IMR-90 (cell line): ENCODE data around the gene STK36. TPM values are rescaled to one million over a fixed set of nuclear protein-coding genes. Genes with fewer than 3 reads are reported as not detected.

Source experiments
- ATAC-seq: fragments of 200-7000 bp; cut with Tn5 transposase; 2 replicates; pipeline ENCODE4 v1.9.1; 2020; ENCODE audit warnings: low read depth, mild to moderate bottlenecking, moderate library complexity
- BruUV-seq: library from RNA; stranded (reverse); fragments of 400-500 nt; replicated peaks from 2 replicates; lab custom pipeline; 2021; lab: Mats Ljungman, UMichigan
- CTCF ChIA-PET: fragments of 300-600 bp; formaldehyde crosslinking; extraction: SDS; loops from one replicate; lab custom pipeline; 2021; ENCODE audit warnings: antibody characterized with exemption; lab: Yijun Ruan, JAX
- POLR2A ChIA-PET: fragments of 300-600 bp; sonication (Branson Sonifier 250); formaldehyde crosslinking; loops from one replicate; lab custom pipeline; 2022; ENCODE audit warnings: antibody characterized with exemption; ENCODE audit not compliant: unreplicated experiment; lab: Charles Lee
- DNase-seq: peaks from one replicate; pipeline ENCODE4 v3.0.0; 2013
- H2AFZ ChIP-seq: replicated peaks from 2 replicates; pipeline ENCODE3; 2013; ENCODE audit warnings: low read length, mild to moderate bottlenecking; ENCODE audit not compliant: poor library complexity
- H2AK5ac ChIP-seq: 2 replicates; pipeline ENCODE4 v1.6.1; 2013; ENCODE audit warnings: low read depth, low read length, inconsistent platforms
- H2AK9ac ChIP-seq: replicated peaks from 2 replicates; pipeline ENCODE3; 2013; ENCODE audit warnings: mild to moderate bottlenecking, low read depth, low read length, moderate library complexity; ENCODE audit not compliant: poor library complexity
- H2BK120ac ChIP-seq: 2 replicates; pipeline ENCODE4 v1.6.1; 2013; ENCODE audit warnings: low read depth, low read length, inconsistent platforms
- H2BK15ac ChIP-seq: 3 replicates; pipeline ENCODE4 v1.6.1; 2013; ENCODE audit warnings: low read depth, low read length, inconsistent platforms
- H2BK20ac ChIP-seq: 2 replicates; pipeline ENCODE4 v1.6.1; 2013; ENCODE audit warnings: low read depth, mild to moderate bottlenecking, inconsistent platforms, low read length, moderate library complexity
- H2BK5ac ChIP-seq: 2 replicates; pipeline ENCODE4 v1.6.1; 2013; ENCODE audit warnings: mild to moderate bottlenecking, low read depth, low read length, inconsistent platforms; ENCODE audit not compliant: poor library complexity, severe bottlenecking
- H3K14ac ChIP-seq: replicated peaks from 2 replicates; pipeline ENCODE4 v1.6.1; 2013; ENCODE audit warnings: low read depth, low read length, inconsistent platforms
- H3K18ac ChIP-seq: 2 replicates; pipeline ENCODE4 v1.6.1; 2013; ENCODE audit warnings: low read depth, low read length, control low read depth
- H3K23ac ChIP-seq: 2 replicates; pipeline ENCODE4 v1.6.1; 2013; ENCODE audit warnings: low read depth, low read length, inconsistent platforms
- H3K27ac ChIP-seq: 2 replicates; pipeline ENCODE4 v1.5.1; 2013; ENCODE audit warnings: mild to moderate bottlenecking, control low read depth, low read length; ENCODE audit not compliant: insufficient read depth
- H3K27me3 ChIP-seq: 2 replicates; pipeline ENCODE4 v1.6.1; 2013; ENCODE audit warnings: low read length; ENCODE audit not compliant: control insufficient read depth, insufficient read depth
- H3K36me3 ChIP-seq: 2 replicates; pipeline ENCODE4 v1.6.1; 2013; ENCODE audit warnings: low read length, mixed read lengths; ENCODE audit not compliant: control insufficient read depth, insufficient read depth
- H3K4ac ChIP-seq: 2 replicates; pipeline ENCODE4 v1.6.1; 2013; ENCODE audit warnings: low read depth, low read length, inconsistent platforms
- H3K4me1 ChIP-seq: 2 replicates; pipeline ENCODE4 v1.6.1; 2013; ENCODE audit warnings: low read length, mixed read lengths; ENCODE audit not compliant: control insufficient read depth, insufficient read depth
- H3K4me2 ChIP-seq: 2 replicates; pipeline ENCODE4 v1.6.1; 2013; ENCODE audit warnings: low read depth, mild to moderate bottlenecking, control low read depth, low read length, moderate library complexity
- H3K4me3 ChIP-seq: 2 replicates; pipeline ENCODE4 v1.5.1; 2013; ENCODE audit warnings: low read depth, mild to moderate bottlenecking, control low read depth, low read length, moderate library complexity; ENCODE audit not compliant: insufficient read depth
- H3K56ac ChIP-seq: 2 replicates; pipeline ENCODE4 v1.6.1; 2013; ENCODE audit warnings: low read length, inconsistent platforms; ENCODE audit not compliant: insufficient read depth; ENCODE audit errors: extremely low read depth
- H3K79me1 ChIP-seq, 2 experiments: 2 replicates each; pipeline ENCODE4 v1.6.1; 2013; ENCODE audit warnings: low read length in 2 of 2, inconsistent platforms in 1 of 2, low read depth in 1 of 2
- H3K9ac ChIP-seq: 2 replicates; pipeline ENCODE4 v1.6.1; 2013; ENCODE audit warnings: low read depth, low read length, control low read depth
- H3K9me1 ChIP-seq: 2 replicates; pipeline ENCODE4 v1.6.1; 2013; ENCODE audit warnings: low read length, inconsistent platforms; ENCODE audit not compliant: insufficient read depth
- H3K9me3 ChIP-seq: 2 replicates; pipeline ENCODE4 v1.6.1; 2013; ENCODE audit warnings: low read length; ENCODE audit not compliant: control insufficient read depth, insufficient read depth
- H4K20me1 ChIP-seq: 2 replicates; pipeline ENCODE4 v1.6.1; 2013; ENCODE audit warnings: low read length, inconsistent platforms; ENCODE audit not compliant: insufficient read depth
- H4K5ac ChIP-seq: 2 replicates; pipeline ENCODE4 v1.6.1; 2013; ENCODE audit warnings: mild to moderate bottlenecking, low read depth, low read length, control low read depth
- H4K8ac ChIP-seq, 2 experiments: 2 replicates each; pipeline ENCODE4 v1.6.1; 2013; ENCODE audit warnings: low read depth in 2 of 2, low read length in 2 of 2, control low read depth in 1 of 2, inconsistent platforms in 1 of 2
- H4K91ac ChIP-seq: 2 replicates; pipeline ENCODE4 v1.6.1; 2013; ENCODE audit warnings: low read depth, low read length, inconsistent platforms; ENCODE audit not compliant: insufficient read depth
- BHLHE40 ChIP-seq: fragments of 150-350 bp; IDR thresholded peaks from 2 replicates; pipeline ENCODE4 v1.6.1; 2016; ENCODE audit warnings: mild to moderate bottlenecking, low read depth, low read length
- CEBPB ChIP-seq: IDR thresholded peaks from 2 replicates; pipeline ENCODE4 v1.6.1; 2012; ENCODE audit warnings: low read depth, low read length, improper control_type of control experiment
- CHD1 ChIP-seq: IDR thresholded peaks from 2 replicates; pipeline ENCODE4 v1.6.1; 2012; ENCODE audit warnings: low read depth, low read length, improper control_type of control experiment
- ELK1 ChIP-seq: fragments of 150-350 bp; IDR thresholded peaks from 2 replicates; pipeline ENCODE4 v1.6.1; 2016; ENCODE audit warnings: low read depth, mild to moderate bottlenecking, low read length, moderate library complexity, borderline replicate concordance
- FOS ChIP-seq: fragments of 150-350 bp; IDR thresholded peaks from 2 replicates; pipeline ENCODE4 v1.6.1; 2016; ENCODE audit warnings: low read depth, low read length
- MAZ ChIP-seq: IDR thresholded peaks from 2 replicates; pipeline ENCODE4 v1.6.1; 2012; ENCODE audit warnings: low read depth, mild to moderate bottlenecking, low read length, improper control_type of control experiment, moderate library complexity, borderline replicate concordance
- NFE2L2 ChIP-seq: fragments of 150-350 bp; IDR thresholded peaks from 2 replicates; pipeline ENCODE4 v1.6.1; 2016; ENCODE audit warnings: low read depth, mild to moderate bottlenecking, low read length
- POLR2A ChIP-seq: IDR thresholded peaks from 2 replicates; pipeline ENCODE4 v1.6.1; 2012; ENCODE audit warnings: mild to moderate bottlenecking, low read depth, low read length
- RCOR1 ChIP-seq: IDR thresholded peaks from 2 replicates; pipeline ENCODE4 v1.6.1; 2012; ENCODE audit warnings: mild to moderate bottlenecking, low read length, improper control_type of control experiment; ENCODE audit not compliant: insufficient replicate concordance
- RFX5 ChIP-seq: IDR thresholded peaks from 2 replicates; pipeline ENCODE4 v1.8.0; 2012; ENCODE audit warnings: low read depth, mild to moderate bottlenecking, low read length, moderate library complexity
- SMC3 ChIP-seq: fragments of 150-350 bp; IDR thresholded peaks from 2 replicates; pipeline ENCODE4 v1.6.1; 2016; ENCODE audit warnings: low read depth, mild to moderate bottlenecking, antibody characterized with exemption, low read length, moderate library complexity
- WGBS, 2 experiments: methylation state at CpG; one replicate each; pipeline versions ENCODE4 v1.1.5 to v1.1.7; 2013; ENCODE audit warnings: missing lambda C conversion rate in 2 of 2; ENCODE audit not compliant: insufficient read length in 1 of 2; ENCODE audit errors: extremely low coverage in 2 of 2; 5-methylcytosine and 5-hydroxymethylcytosine counted together
- dilution Hi-C: fragments of 300-500 bp; cut with HindIII; formaldehyde crosslinking; loops from one replicate; pipeline ENCODE4 v1.14.3; 2018; ENCODE audit warnings: low sequenced_read_pairs; ENCODE audit not compliant: unreplicated experiment
- in situ Hi-C: fragments of 300-500 bp; cut with MboI; formaldehyde crosslinking; loops from 3 replicates; pipeline ENCODE4 v1.14.3; 2019; ENCODE audit warnings: low sequenced_read_pairs, inconsistent platforms, mixed read lengths
- intact Hi-C: fragments of 100-400 bp; cut with micrococcal nuclease; formaldehyde crosslinking; loops from 2 replicates; pipeline ENCODE4 v1.10.0; 2022
- polyA plus RNA-seq, 3 experiments: library from polyadenylated mRNA; depleted of rRNA; stranded (reverse); fragments of >200 nt; gene quantifications; 2 replicates each; pipeline ENCODE4 v1.2.3, GENCODE V29; 2012; ENCODE audit warnings: low replicate concordance in 1 of 3
- total RNA-seq: library from RNA; depleted of rRNA; stranded (reverse); fragments of >200 nt; gene quantifications from 2 replicates; pipeline ENCODE4 v1.2.3, GENCODE V29; 2012
- TF ChIP-seq, protein P1 (sequence below): fragments of 150-350 bp; IDR thresholded peaks from 2 replicates; pipeline ENCODE4 v1.6.1; 2017; ENCODE audit warnings: mild to moderate bottlenecking, antibody characterized with exemption, low read length, low read depth

STK36 gene
- total and polyA plus RNA-seq, 2 of the 4 experiments (the other 2 are of a cell fraction), result 17.6 to 44.5 TPM

DNA sequence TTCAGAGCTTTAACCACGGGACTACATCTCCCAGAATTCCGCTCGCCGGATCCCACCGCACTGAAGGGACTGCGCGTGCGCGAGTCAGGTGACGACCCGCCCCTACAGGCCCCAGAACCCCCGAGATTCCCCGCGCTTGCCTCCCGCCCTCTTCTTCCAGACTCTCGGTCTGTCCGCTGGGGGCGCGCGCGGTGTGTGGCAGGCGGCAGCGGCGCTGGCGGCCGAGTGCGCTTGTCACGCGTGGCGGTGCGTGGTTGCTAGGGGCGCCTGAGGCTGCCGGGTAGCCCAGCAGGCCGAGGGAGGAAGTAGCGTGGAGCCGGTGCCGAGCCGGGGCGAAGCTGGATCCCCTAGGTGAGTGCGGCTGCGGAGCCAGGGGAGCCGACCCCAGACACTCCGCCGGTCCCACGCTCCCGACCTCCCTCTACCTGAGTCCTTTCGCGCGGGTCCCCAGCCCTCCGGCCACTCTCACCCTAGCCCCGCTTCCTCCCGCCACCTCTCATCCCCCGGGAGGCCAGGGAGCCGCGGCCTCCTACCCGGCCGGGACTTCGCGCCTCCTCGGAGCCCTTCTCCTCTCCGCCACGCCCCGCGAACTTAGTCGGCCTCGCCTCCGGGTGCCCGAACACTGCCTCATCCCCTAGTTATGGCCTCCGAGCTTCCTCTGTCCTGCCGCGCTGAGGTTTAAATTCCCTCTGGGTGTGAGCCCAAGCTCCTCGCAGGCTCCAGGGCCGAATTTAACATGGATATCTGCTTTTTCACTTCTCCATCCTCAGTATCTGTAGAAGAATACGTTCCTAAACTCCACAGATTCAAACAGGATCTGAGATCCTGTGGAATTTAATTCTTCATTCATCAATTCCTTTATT, 39.0 kb downstream of the STK36 start, which contains the start of gene TTLL4:
TTLL4 (plus strand) TSS at position 149 of the 863 bp plus-strand sequence. CDS start 26,842 bp downstream, outside the sequence.
- H4K8ac ChIP-seq, result peak within 1 kb of the TSS; percentile 88 to 97
- dilution Hi-C loops, result no loop called here
- H2BK120ac ChIP-seq, result peak within 1 kb of the TSS; percentile 14; the same call in 1 of the 2 replicates
- H4K20me1 ChIP-seq, result no peaks in the 10 kb centered on the region
- peaks cover 3% of the 10 kb centered on the region for H3K4me1 ChIP-seq
- peak; percentile 98 for ATAC-seq
- 0% methylated on average over 23 of the region's 74 CpGs; no CpG with 5 or more reads in 1 of the 2 experiments for WGBS, 2 experiments
- peak within 1 kb of the TSS; percentile 77 for H3K4ac ChIP-seq
- peak within 1 kb of the TSS; percentile 20; the same call in 1 of the 2 replicates for H4K91ac ChIP-seq
- peak within 1 kb of the TSS; percentile 34 for H3K18ac ChIP-seq
- H3K56ac ChIP-seq, result peak within 1 kb of the TSS; percentile 81
- H3K9ac ChIP-seq, result peak within 1 kb of the TSS; percentile 72
- CTCF ChIA-PET, result interaction anchor here (0.5 to 2.0 kb wide), 18 partner anchors 12 to 200 kb away, joined by 3 to 9 read pairs (median 4); partner anchors contain the start of genes RNF25 and STK36
- no peak within 1 kb of the TSS for H2AK5ac ChIP-seq
- H3K36me3 ChIP-seq, result no peaks in the 10 kb centered on the region
- H2BK15ac ChIP-seq, result 0 out of 3 replicates have a peak within 1 kb of the TSS, but pooled peaks have one; percentile 0
- H4K5ac ChIP-seq, result peak within 1 kb of the TSS; percentile 67
- peak within 1 kb of the TSS; percentile 79 for H3K14ac ChIP-seq
- peak within 1 kb of the TSS; percentile 64 for H2BK5ac ChIP-seq
- H3K23ac ChIP-seq, result peak within 1 kb of the TSS; percentile 85; the same call in 1 of the 2 replicates
- H2AK9ac ChIP-seq, result peak within 1 kb of the TSS; percentile 57
- peak within 1 kb of the TSS; percentile 74 for H3K27ac ChIP-seq
- H3K79me1 ChIP-seq, result peaks cover 11 to 30% of the 10 kb centered on the region in 2 experiments; a peak in 3 of 4 replicates
- intact Hi-C loops, result loop anchor here (1.0 to 2.0 kb wide), 2 partner anchors 20 to 136 kb away; no protein-coding TSS in a partner anchor
- no peak within 1 kb of the TSS for H2BK20ac ChIP-seq
- H3K4me2 ChIP-seq, result peak within 1 kb of the TSS; percentile 71
- peak within 1 kb of the TSS; percentile 92 for H2AFZ ChIP-seq
- BruUV-seq, result no TSS peak
- H3K9me3 ChIP-seq, result no peaks in the 10 kb centered on the region
- in situ Hi-C loops, result no loop called here
- H3K27me3 ChIP-seq, result no peaks in the 10 kb centered on the region
- peak; percentile 93 for DNase-seq
- peak within 1 kb of the TSS; percentile 69 for H3K4me3 ChIP-seq
- POLR2A ChIA-PET, result interaction anchor here (1.2 kb wide), 1 partner anchor 137 kb away, joined by 5 read pairs; no protein-coding TSS in a partner anchor
- peaks cover 7% of the 10 kb centered on the region; the same call in 1 of the 2 replicates for H3K9me1 ChIP-seq
- TF ChIP-seq CHD1, result no peak
- peak; percentile 98 for TF ChIP-seq MAZ
- TF ChIP-seq NFE2L2, result no peak
- TF ChIP-seq, protein P1, sequence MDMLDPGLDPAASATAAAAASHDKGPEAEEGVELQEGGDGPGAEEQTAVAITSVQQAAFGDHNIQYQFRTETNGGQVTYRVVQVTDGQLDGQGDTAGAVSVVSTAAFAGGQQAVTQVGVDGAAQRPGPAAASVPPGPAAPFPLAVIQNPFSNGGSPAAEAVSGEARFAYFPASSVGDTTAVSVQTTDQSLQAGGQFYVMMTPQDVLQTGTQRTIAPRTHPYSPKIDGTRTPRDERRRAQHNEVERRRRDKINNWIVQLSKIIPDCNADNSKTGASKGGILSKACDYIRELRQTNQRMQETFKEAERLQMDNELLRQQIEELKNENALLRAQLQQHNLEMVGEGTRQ, result peak; percentile 85
- TF ChIP-seq RFX5, result 0 out of 2 replicates have a peak, but pooled peaks have one; percentile 4
- TF ChIP-seq SMC3, result peak; percentile 38
- TF ChIP-seq BHLHE40, result peak; percentile 79
- no peak for TF ChIP-seq ELK1
- no peak for TF ChIP-seq RCOR1
- TF ChIP-seq FOS, result no peak
- peak; percentile 56 for TF ChIP-seq POLR2A
- TF ChIP-seq CEBPB, result no peak
